ENCODE data around the gene ZNF610.

DNA sequence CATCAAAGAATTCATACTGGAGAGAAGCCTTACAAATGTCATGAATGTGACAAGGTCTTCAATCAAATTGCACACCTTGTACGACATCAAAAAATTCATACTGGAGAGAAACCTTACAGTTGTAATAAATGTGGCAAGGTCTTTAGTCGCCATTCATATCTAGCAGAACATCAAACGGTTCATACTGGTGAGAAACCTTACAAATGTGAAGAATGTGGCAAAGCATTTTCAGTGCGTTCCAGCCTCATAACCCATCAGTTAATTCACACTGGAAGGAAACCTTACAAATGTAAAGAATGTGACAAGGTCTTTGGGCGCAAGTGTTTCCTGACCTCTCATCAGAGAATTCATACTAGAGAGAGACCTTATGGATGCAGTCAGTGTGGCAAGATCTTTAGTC is 79.7 kb downstream of the ZNF610 start:
- no peak for TF ChIP-seq CTCF (conservative IDR thresholded peaks at IDR 0.05; ENCODE audit: low read length)
- no peak for TF ChIP-seq EZH2phosphoT487 (IDR thresholded peaks at IDR 0.05; ENCODE audit: borderline replicate concordance, low read depth, low read length)

Measured in OCI-LY7 (cell line).